Measurements from ENCODE around the gene RAP2A.

RAP2A gene

DNA sequence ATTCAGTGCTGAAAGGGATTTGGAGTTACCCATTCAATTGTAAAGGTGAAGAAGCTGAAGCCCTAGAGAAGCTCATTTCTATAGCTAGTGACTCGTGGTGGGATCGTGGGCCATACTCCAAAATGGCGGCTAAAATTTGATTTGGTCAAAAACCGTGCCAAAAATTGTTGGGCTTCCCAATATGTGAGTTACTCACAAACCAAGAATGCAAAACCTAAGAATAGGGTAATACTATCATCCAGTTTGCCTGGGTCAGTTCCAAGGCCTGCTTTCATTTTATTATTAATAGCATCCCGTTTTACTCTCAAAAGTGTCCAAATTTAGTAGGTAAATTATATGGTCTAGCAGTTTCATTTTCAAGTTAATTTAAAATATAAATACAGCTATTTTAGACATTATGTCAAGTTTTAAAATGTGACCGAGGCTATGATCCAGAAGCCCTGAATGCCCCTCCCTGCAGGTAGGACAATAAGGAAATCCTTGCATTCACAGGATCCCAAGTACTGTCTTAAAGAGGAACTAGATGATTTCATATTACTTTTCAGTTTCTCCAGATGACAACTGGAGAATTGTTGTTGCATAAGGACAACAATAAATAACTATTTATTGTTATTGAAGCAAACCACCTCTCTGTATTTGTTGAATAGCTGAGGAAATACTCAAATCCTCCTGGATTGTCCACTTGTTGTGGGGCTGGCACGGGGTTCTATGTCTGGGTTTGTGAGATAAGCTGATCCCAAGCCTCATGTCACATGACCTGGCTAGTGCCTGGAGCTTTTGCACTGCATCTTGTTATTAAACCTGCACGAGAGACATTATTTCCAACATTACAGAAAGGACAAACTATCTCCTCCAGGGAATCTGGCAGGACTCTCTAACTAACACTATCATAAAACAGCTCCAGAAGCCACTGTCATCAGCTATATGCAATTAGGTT, 11.6 kb upstream of the RAP2A start:
- no peak for DNase-seq

GRCh38 chr13:97423300-97424045, 10.5 kb upstream of the RAP2A start:
- no peak for DNase-seq

DNA sequence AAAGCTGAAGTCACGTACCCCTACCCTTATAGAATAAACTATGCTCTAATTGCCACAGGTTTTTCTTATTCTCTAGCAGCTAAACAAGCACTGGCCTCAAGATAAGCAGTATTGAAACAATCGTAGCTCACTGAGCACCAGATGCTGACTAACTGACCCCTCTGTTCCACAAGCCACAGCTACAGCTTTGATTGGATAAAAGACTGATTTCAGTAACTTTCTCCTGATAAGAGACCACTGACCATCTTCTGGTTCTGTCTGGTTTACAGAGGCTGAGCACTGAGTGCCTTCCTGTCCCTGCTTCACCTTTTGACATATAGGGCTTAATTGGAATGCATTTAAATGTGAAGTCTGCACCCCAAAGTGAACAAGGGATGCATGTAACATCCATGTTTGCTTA, 8.4 kb upstream of the RAP2A start:
- DNase-seq = no peak

GRCh38 chr13:97426695-97427094, 7.3 kb upstream of the RAP2A start:
- DNase-seq = no peak

GRCh38 chr13:97429681-97430081, 4.3 kb upstream of the RAP2A start:
- no peak for DNase-seq

- DNase-seq = no peak
Observed at GRCh38 chr13:97430296-97430695, 3.7 kb upstream of the RAP2A start.

GRCh38 chr13:97431171-97431764, 2.7 kb upstream of the RAP2A start:
- DNase-seq = no peak

DNA sequence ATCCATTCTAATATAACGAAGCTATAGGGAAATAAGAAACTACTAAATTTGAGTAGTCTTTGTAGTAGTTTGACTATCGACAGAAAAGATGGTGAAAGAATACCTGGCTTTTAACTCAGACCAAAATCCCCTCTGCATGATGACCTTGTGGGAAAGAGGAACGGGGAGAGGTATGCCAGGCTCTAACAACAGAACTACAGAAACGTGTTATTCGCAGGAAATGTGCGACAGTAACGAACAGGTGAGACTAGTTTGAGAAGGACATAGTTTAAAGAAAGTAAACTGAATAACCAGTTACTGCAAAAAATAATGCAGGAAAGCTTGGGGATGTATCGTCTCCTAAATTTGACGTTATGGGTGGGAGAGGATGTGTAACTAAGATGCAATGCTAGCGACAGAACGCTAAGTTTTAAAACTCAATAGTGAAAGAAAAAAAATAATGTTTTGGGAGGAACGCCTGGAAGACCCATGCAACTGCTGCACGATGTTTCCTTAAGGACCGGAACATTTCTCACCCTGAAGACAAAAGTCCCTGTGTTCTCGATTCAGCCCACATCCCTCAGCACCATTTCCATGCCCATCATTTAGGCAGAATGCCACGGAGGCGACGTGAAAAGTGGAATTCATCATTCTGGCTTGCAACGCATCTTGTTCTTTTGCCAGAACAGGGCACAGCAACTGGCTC, 1.6 kb upstream of the RAP2A start:
- DNase-seq = no peak

- peak; percentile 92 to 96 (median 96) for DNase-seq
Observed at GRCh38 chr13:97432917-97433726, 847 bp upstream of the RAP2A start.

- peak; percentile 23 to 43 (median 30) for DNase-seq
Observed at GRCh38 chr13:97434397-97435201, 630 bp downstream of the RAP2A start.

- DNase-seq = no peak
Observed at GRCh38 chr13:97435323-97435722, 1.4 kb downstream of the RAP2A start.

- DNase-seq = no peak
Observed at GRCh38 chr13:97435794-97436193, 1.8 kb downstream of the RAP2A start.

DNA sequence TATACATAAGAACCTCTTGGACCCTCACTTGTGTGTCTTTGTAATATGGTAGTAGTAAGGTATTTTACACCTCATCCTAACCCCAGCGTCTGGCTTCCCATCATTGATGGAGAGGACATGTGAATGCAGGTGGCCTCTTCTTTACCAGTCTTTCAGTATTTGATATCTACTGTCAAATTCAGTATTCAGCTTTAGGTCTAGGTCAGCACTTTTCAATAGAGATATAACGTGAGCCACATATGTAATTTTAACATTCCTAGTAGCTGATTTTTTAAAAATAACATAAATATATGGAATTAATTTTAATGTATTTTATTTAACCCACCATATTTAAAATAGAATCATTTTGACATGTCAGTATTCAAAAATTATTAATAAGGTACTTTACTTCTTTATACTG, 2.9 kb downstream of the RAP2A start:
- DNase-seq = no peak

DNA sequence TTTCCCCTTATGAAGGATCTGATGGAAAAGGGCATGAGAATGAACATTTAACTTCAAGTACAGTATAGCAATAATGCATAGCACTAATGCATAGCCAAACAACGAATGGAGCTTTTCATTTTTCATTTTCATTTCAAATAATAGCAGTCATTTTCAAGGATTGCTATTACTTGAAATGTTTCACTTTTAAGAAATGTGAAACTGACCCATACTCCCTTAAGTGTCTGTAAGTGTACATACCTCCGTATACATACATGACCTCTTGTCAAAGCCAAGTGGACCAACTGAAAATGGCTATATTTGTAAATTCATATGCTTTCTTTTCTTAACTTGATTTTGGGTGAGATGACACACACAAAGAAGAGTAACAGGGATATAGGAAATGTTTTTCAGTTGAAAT, 3.8 kb downstream of the RAP2A start:
- no peak for DNase-seq

GRCh38 chr13:97438856-97439595, 5.1 kb downstream of the RAP2A start:
- DNase-seq = no peak

- DNase-seq = no peak
Observed at GRCh38 chr13:97440598-97441170, 6.7 kb downstream of the RAP2A start.

DNA sequence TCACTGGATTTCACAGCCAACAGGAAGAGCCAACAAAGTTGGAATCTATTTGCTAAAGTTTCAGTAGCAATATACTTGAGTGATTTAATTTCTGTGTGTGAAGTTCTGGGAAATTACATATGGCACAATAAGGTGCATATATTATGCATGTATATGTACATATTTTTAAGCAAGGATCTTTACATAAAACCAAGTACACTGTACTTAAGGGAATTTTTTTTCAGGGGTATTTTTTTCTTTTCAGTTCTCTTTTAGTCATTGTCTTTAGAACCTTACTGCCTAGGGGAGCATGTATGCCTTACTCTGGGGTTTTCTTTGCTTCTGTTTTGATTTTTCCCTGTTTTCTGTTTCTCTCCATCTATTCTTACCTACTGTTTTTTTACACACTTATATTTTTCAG, 7.4 kb downstream of the RAP2A start:
- DNase-seq = no peak

- DNase-seq = no peak
Observed at GRCh38 chr13:97445522-97446187, 11.7 kb downstream of the RAP2A start.

- no peak for DNase-seq
Observed at GRCh38 chr13:97446448-97446847, 12.5 kb downstream of the RAP2A start.
